GM12865 (cell line): Measurements from ENCODE around the gene PDSS1.

Experiments
- DNase-seq: peaks from one replicate; pipeline ENCODE4 v3.0.0; 2010; ENCODE audit warnings: low read depth
- H3K4me3 ChIP-seq: 2 replicates; pipeline ENCODE4 v1.5.1; 2011; ENCODE audit warnings: mild to moderate bottlenecking, low read depth, low read length, control low read depth
- CTCF ChIP-seq: IDR thresholded peaks from 2 replicates; pipeline ENCODE4 v1.5.1; 2011; ENCODE audit warnings: low read length, control low read depth, low read depth, inconsistent platforms; ENCODE audit not compliant: insufficient read depth; ENCODE audit errors: missing control alignments

The PDSS1 gene

GRCh38 chr10:26738301-26738911 is 40.9 kb downstream of the PDSS1 start:
- DNase-seq = peak; percentile 30
- peak overlapping the region; percentile 4 for H3K4me3 ChIP-seq
- TF ChIP-seq CTCF = no peak

GRCh38 chr10:26739071-26739631 is 41.6 kb downstream of the PDSS1 start:
- DNase-seq = peak; percentile 78

GRCh38 chr10:26741368-26741767 is 43.9 kb downstream of the PDSS1 start:
- DNase-seq = peak; percentile 46
- no peak for TF ChIP-seq CTCF
- no peak overlapping the region for H3K4me3 ChIP-seq

More at GRCh38 chr10:26739071-26739631, 41.6 kb downstream of the PDSS1 start:
- H3K4me3 ChIP-seq = peak overlapping the region; percentile 17
- TF ChIP-seq CTCF = no peak

GRCh38 chr10:26743091-26743490 is 45.6 kb downstream of the PDSS1 start:
- no peak for TF ChIP-seq CTCF
- no peak for DNase-seq
- no peak overlapping the region for H3K4me3 ChIP-seq

- no peak overlapping the region for H3K4me3 ChIP-seq
- DNase-seq = no peak
- no peak for TF ChIP-seq CTCF
Measured at GRCh38 chr10:26743841-26744240, 46.3 kb downstream of the PDSS1 start.

- TF ChIP-seq CTCF = no peak
- DNase-seq = no peak
Measured at GRCh38 chr10:26746061-26746460, 48.6 kb downstream of the PDSS1 start.

GRCh38 chr10:26755443-26755903 is 58.0 kb downstream of the PDSS1 start:
- peak overlapping the region; percentile 32 for H3K4me3 ChIP-seq
- peak; percentile 71 for DNase-seq
- TF ChIP-seq CTCF = no peak

More at GRCh38 chr10:26746061-26746460, 48.6 kb downstream of the PDSS1 start:
- H3K4me3 ChIP-seq = no peak overlapping the region
